Activated CD4-positive, alpha-beta T cell treated with anti-CD3 and anti-CD28 coated beads, Interleukin-2, Interleukin-6, amounts not matched to agents 100 ng/mL and 50 ng/mL, durations not matched to agents 16 hours and 8 hours (primary cell): ENCODE data around the gene CD22.

Source experiments
- DNase-seq: peaks from one replicate; pipeline ENCODE4 v3.0.0-alpha.2; 2020

The CD22 gene

DNA sequence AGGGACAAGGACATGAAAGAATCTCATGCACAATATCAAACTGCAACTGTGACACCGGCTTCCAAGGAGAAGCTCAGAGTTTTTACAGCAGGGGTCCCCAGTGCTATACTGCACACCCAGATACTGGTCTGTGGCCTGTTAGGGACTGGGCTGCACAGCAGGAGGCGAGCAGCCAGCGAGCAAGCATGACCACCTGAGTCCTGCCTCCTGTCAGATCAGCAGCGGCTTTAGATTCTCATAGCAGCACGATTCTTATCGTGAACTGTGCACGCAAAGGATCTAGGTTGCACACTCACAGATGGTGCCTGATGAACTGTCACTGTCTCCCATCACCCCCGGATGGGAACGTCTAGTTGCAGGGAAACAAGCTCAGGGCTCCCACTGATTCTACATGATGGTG lies 13.1 kb upstream of the CD22 start:
- no peak for DNase-seq

DNA sequence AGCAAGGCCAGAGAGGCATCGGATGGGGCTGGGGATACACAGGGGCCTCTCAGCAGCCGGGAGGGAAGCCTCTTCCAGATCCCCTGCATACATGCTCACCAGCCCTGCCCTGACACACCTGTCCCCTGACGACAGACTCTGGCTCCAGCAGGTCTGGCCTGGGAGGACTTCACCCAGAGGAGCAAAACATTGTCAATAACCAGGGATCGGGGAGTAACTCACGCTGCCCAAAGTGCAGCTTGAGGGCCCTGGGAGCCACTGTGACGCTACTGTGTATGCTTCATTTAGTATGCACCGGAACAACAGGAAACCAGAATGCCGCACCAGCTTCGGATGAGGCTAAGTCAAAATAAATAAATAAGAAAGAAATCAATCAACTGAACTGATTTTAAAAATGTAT lies 12.4 kb upstream of the CD22 start:
- DNase-seq: no peak

DNA sequence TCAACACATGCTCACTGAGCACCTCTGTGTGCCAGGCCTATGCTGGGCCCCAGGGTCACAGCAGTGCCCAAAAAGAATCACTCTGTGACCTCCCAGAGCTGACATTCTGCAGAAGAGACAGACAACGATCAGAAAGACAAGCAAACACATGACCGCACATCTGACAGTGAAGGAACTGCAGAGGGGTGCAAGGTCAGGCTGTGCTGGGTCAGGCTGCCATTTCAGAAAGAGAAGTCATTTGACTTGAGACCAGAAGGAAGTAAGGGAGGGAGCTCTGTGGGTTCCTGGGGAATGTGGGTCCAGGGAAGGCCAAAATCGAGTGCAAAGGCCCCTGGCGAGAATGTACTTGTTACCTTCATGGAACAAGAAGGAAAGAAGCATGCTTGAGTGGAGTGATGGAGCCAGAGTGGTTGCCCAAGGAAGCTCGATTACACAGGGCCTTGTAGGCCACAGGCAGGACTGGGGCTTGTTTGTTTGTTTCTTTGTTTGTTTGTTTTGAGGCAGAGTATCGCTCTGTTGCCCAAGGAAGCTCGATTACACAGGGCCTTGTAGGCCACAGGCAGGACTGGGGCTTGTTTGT lies 11.4 kb upstream of the CD22 start:
- DNase-seq: no peak

DNA sequence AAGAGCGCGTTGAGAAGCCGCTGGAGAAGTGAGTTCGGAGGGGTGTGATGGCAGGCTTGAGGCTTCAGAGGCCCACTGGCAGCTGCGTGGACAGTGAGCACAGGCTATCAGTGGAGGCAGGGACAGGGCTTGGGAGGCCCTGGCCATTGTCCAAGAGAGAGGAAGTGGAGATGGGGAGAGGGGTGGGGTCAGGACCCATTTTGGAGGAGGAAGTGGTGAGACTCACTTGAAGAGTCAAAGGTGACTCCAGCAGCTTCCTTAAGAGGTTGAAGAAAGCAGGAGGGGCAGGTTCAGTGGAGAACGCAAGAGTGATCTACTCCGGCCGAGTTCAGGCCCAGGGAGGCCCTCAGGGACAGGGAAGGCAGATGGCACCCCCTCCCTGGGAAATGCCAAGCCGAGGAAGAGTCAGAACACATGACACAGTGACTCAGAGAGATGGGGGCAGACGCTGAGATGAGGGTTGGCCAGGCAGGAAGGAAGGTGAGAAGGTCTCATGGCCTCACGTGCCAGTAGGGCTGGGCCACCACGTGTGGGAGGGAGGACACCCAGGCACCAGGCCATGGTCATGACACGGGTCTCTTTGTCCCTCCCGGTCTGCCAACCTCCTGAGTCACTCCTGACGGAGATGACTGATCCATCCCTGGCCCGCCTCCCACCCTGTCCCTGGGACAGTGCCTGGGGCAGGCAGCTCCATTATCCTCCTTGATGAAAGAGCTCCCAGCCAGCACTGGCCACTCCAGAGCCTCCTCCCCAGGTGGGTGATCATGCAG lies 10.1 kb upstream of the CD22 start:
- DNase-seq: no peak

DNA sequence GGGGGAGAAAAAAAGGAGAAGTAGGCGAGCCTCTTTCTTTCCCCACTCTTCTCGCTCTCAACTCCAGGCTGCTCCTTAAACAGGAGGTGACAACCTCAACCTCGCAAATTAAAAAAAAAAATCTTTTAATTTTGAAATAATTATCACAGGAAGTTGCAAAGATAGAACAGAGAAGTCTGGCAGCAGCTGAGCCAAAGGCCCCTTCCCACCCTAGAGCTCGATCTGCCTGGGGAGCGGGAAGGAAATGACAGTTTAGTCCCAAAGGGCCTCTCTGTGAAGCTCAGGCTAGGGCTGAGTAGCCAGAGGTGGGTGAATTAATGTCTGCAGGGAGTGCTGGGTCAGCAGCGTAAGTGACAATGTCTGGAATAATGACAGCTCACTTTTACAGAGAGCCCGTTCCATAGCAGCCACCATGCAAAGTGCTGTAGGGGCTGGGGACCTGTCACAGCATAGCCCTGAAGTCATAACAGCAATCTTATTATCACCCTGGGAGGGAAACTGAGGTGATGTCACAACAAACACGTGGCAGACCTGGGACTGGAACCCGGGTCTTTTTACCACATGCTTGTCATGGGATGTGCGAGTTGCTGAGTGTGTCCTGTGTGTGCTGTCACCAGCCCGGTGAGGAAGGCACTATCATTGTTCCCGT lies 8.8 kb upstream of the CD22 start:
- no peak for DNase-seq

GRCh38 chr19:35321291-35321690 lies 7.7 kb upstream of the CD22 start:
- DNase-seq: no peak

GRCh38 chr19:35322014-35322413 lies 7.0 kb upstream of the CD22 start:
- no peak for DNase-seq

DNA sequence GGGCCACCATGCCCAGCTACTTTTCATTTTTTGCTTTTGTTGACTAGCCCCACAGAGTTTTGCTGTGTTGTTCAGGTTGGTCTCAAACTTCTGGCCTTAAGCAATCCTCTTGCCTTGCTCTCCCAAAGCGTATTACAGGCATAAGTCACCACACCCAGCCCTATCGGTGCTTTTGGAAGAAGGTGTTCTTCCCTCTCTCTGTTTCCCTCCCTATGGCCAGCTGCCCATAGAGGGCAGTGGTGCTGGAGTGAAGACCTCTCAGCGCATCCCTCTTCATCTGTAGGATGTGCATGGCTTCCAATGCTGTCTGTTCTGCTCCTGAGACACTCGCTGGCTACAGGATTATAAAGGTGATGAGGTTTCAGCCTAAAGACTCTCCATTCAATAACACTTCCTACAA lies 1.3 kb upstream of the CD22 start:
- DNase-seq: no peak

DNA sequence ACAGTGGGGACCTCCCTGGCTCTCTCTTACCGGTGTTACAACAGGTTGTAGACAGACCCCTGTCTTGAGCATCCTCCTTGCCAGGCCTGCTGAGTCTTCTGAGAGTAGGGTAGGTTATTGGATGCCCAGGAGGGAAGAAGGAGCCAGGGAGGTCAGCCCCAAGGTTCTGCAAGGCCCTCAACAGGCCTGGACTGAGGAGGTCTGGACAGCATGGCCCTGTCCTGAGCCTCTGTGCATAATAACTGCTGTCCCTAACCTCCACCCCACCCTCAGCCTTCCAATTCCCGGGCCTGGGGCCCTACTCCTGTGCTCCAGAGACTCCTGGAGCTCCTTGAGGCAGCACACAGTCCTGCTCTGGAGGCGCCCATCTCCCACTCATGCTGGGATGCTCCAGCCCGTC lies 336 bp downstream of the CD22 start:
- DNase-seq: no peak

DNA sequence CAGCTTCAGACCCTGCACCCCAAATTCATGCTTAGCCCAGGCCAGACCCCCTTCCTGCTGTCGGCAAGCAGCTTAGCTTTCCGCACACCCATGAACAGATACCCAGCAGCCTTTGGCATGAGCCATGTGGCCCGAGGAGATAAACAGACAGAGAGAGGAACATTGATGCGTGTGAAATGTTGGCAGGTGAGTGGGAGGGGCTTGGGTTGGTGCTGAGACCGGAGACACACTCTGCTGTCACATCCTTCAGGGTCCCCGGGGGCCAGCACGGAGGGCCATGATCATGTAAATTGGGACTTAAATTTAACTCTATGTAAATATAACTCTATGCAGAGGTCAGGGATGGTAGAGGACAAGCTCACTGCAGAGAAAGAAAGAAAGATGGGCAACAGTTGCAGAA lies 1.5 kb downstream of the CD22 start:
- DNase-seq: no peak

DNA sequence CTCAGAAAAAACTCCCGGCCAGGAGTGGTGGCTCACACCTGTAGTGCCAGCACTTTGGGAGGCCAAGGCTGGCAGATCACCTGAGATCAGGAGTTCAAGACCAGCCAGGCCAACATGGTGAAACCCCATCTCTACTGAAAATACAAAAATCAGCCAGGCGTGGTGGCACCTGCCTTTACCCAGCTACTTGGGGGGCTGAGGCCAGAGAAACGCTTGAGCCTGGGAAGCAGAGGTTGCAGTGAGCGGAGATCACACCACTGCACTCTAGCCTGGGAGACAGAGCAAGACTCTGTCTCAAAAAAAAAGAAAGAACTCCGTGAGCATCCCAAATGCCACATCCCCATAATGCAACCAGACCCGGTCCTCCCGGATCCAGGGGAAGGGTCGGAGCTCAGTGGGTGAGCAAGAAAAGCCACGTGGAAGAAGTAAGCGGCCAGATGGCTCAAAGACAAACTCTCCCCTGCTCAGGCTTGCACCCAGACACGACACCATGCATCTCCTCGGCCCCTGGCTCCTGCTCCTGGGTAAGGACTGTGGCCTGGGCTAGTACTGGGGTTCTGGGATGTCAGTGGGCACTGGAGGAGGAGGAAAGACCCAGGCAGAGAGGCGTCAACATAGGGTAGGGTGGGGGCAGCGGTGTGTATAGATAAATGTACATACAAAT lies 2.7 kb downstream of the CD22 start:
- DNase-seq: no peak

- DNase-seq: peak; percentile 33
These were observed 3.8 kb downstream of the CD22 start for GRCh38 chr19:35332817-35333216.

DNA sequence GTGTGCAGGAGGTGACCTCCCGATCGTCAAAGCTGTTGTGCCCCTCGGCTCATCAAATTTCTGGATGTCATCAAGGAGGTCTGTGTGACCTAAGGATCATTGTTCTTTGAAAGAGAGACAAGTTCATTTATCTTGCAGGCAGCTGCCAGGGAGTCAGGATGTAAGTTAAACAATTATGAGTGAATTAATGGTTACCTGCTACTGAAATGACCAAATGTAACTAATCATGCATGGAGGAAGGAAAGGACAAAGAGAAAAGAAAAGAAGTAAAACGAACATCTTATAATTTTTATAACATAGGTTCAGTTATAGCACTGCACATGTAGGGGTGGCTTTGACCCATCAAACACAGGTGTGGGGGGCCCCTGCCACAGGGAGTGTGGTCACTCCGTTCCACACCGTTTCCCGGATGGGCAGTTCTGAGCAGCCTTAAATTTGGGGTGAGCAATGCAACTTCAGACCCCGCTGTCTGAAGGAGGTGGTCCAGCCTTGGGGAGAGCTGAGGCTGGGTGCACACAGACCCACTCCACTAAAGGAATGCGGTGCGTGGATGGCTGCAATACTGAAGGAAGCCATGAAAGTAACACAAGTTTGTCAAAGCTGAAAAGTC lies 5.3 kb downstream of the CD22 start:
- no peak for DNase-seq

DNA sequence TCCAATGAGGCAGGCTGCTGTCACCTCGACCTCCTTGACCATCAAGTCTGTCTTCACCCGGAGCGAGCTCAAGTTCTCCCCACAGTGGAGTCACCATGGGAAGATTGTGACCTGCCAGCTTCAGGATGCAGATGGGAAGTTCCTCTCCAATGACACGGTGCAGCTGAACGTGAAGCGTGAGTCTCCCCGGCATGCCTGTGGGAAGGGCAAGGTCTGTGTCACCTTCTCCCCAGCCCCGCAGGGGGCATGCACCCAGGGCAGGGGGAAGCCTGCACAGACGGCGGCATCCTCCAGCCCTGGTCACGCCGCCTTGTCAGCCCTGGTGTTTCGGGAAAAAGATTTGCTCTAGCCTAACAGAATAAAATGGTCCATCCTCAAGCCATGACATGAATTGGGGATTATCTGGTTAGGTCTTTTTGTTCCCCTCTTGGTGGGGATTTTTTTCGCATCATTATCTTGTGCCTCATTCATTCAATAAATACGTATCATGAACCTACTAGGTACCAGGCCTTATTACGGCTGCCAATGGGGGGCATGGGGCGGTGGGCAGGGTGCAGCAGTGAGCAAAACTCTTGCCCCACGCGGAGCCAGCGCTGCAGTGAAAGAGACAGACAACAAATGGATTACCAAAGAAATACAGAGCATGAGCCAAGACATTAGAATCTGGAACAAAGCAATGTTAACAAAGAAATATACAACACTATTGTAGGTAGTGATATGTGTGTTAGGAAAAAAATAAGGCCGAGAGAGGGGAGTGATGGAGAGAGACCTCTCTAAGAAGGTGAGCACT lies 7.4 kb downstream of the CD22 start:
- no peak for DNase-seq

- no peak for DNase-seq
These were observed 8.4 kb downstream of the CD22 start for GRCh38 chr19:35337097-35337983.

DNA sequence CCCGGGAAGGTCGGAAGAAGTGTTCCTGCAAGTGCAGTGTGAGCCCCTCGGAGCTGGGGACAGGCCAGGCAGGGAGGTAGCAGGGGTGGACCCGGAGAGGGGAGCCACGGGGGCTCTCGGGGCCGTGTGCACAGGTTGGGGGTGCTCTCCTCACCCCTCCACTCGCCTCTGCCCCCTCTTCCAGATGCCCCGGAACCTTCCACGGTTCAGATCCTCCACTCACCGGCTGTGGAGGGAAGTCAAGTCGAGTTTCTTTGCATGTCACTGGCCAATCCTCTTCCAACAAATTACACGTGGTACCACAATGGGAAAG lies 9.0 kb downstream of the CD22 start:
- no peak for DNase-seq

- no peak for DNase-seq
These were observed 11.4 kb downstream of the CD22 start for GRCh38 chr19:35340431-35340830.

GRCh38 chr19:35341006-35341405 lies 12.0 kb downstream of the CD22 start:
- no peak for DNase-seq

- DNase-seq: no peak
These were observed 12.7 kb downstream of the CD22 start for GRCh38 chr19:35341565-35342225.

DNA sequence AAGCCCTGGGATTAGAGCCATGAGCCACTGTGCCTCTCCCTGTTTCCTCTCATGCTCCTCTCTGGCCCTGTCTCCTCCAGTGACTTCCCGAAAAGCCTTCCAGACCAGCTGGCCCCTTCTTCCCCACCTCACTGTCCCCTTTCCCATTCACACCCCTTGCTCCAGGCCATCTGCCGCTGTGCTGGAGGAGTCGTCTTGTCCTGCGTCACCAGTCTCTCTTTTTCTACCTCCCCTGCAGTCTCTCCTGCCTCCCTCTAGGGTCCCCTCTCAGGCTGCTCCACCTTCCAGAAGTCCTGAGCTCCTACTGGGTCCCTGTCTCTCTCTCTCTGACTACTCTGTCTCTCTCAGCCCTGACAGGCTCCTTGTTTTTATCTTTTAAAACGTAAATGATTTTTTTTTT lies 13.4 kb downstream of the CD22 start:
- DNase-seq: no peak

- DNase-seq: no peak
These were observed 15.6 kb downstream of the CD22 start for GRCh38 chr19:35344511-35345031.
